Measurements from ENCODE around the gene NXPE1.

NXPE1 gene

DNA sequence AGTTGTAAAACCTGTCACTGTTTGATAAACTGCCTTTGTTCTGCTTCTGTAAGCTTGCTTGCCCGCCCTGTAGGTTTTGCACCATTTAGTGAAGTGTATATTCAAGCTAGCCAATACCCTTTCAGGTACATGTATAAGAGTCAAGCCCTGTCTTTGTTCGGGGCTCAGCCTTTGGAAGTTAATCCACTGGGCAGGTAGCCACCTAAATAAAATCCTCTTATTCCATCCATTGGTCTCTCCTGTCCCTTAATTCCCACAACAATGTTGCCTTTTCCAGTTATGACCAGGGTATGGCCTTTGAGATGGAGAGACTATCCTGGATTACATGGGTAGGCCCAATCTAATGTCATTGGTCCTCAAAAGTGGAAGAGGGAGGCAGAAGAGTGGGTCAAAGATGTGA lies 34.0 kb downstream of the NXPE1 start:
- no peak for DNase-seq (ENCODE audit: low read depth in 1 of 2, low spot score in 1 of 2)
- in situ Hi-C loops (cut with HindIII; ENCODE audit: low pct_unique_long_range_greater_than_20kb, low sequenced_read_pairs) = no loop called here
- TF ChIP-seq JUND (IDR thresholded peaks at IDR 0.05; ENCODE audit: low read depth) = no peak

DNA sequence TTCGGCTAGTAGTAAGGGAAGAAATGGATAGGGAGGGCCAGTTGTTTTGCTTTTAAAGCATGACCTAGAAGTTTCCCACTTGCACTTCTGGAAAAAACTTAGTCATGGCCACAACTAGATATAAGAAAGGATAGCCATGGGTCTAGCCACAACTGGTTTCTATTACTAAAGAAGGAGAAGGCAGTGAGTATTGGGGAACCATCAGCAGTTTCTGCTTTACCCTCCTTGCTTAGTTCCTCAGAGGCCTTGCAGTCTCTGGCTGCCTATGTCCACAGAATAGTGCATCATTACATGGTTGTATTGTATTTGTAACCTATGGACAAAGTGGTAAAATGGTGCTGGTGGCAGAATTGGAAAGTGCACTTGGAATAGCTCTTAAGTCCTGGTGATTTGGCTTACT lies 35.6 kb downstream of the NXPE1 start:
- in situ Hi-C loops (cut with HindIII; ENCODE audit: low pct_unique_long_range_greater_than_20kb, low sequenced_read_pairs) = no loop called here
- DNase-seq (ENCODE audit: low read depth in 1 of 2, low spot score in 1 of 2) = no peak
- TF ChIP-seq JUND (IDR thresholded peaks at IDR 0.05; ENCODE audit: low read depth) = no peak

DNA sequence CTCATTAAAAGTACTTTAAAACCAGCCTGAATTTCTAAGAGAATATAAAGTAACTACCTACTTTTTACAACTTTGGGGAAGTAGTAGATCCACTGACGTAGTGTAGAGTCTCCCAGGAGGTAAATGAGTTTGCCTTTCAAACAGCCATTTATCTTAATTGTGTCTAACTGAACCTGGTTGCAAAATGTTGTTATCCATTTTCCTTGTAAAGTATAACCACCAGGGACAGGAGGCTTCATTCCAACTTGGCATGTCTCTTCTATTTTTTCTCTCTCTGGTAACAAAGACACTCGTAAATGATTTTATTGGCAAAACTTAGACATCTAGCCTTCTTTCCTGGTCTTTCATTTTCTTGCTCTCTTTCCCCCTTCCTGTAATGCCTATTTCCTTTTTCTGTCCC lies 36.9 kb downstream of the NXPE1 start:
- in situ Hi-C loops (cut with HindIII; ENCODE audit: low pct_unique_long_range_greater_than_20kb, low sequenced_read_pairs) = no loop called here
- no peak for TF ChIP-seq JUND (IDR thresholded peaks at IDR 0.05; ENCODE audit: low read depth)

DNA sequence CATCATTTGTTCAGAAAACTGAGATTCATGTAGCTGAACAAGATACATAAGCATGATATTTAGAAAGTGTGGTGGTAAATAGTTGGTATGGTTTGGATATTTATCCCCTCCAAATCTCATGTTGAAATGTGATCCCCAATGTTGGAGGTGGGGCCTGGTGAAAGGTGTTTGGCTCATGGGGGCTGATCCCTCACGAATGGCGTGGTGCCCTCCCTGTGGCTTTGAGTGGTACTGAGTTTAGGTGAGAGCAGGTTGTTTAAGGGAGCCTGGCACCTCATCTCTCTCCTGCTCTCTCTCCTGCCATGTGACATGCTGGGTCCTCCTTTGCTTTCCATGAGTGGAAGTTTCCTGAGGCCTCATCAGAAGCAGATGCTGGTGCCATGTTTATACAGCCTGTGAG lies 48.1 kb downstream of the NXPE1 start:
- DNase-seq (ENCODE audit: low read depth in 1 of 2, low spot score in 1 of 2) = no peak
- in situ Hi-C loops (cut with HindIII; ENCODE audit: low pct_unique_long_range_greater_than_20kb, low sequenced_read_pairs) = no loop called here
- TF ChIP-seq JUND (IDR thresholded peaks at IDR 0.05; ENCODE audit: low read depth) = no peak

More for the DNA sequence above, 36.9 kb downstream of the NXPE1 start:
- no peak for DNase-seq (ENCODE audit: low read depth in 1 of 2, low spot score in 1 of 2)

DNA sequence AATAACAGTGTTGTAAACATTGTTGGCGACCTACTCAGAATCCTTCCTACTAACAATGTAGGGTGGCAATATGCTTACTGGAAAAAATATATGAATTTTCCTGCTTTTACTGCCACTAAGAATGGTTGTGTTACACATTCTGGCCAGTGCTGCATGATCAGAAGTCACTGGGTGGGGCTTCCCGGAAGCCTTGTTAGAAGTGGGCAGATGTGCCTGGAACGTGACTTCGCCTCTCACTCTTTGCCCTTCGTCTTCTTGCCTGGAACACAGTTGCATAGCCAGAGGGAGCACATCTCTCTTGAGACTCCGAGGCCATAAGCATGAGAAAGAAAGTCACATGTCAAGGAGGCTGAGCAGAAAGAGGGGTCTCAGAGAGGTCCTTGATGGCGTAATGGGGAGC lies 48.6 kb downstream of the NXPE1 start:
- in situ Hi-C loops (cut with HindIII; ENCODE audit: low pct_unique_long_range_greater_than_20kb, low sequenced_read_pairs) = no loop called here
- DNase-seq (ENCODE audit: low read depth in 1 of 2, low spot score in 1 of 2) = no peak
- TF ChIP-seq JUND (IDR thresholded peaks at IDR 0.05; ENCODE audit: low read depth) = no peak

DNA sequence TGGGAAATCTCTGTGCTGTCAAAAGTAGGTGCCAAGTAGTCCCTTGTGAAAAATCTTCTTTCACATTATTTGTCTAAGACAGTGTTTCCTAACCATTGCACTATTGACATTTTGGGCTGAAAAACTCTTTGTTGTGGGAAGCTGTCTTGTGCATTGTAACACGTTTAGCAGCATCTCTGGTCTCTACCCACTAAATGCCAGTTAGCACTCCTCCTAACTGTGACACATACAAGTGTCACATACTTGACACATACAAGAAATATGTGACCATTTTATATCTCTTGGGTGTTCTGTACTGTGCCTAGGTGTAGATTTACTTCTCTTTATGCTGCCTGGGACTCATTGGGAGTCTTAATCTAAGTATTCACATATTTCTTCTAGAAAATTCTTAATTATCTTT lies 57.8 kb downstream of the NXPE1 start:
- in situ Hi-C loops (cut with HindIII; ENCODE audit: low pct_unique_long_range_greater_than_20kb, low sequenced_read_pairs) = no loop called here
- DNase-seq (ENCODE audit: low read depth in 1 of 2, low spot score in 1 of 2) = no peak
- no peak for TF ChIP-seq JUND (IDR thresholded peaks at IDR 0.05; ENCODE audit: low read depth)

DNA sequence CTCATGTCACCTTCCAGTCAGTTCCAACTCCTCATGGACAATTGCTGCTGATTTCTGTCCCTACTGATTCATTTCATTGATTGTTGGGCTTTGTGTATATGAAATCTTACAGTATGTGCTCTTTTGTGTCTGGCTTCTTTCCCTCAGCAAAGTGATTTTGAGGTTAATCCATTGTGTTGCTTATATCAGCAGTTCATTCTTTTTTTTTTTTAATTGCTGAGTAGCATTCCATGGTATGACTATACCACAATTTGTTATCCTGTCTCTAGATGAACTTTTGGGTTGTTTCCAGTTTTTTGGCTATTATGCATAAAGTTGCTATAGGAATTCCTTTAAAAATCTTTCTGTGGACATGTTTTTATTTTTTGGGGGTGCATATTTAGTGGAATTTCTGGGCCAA lies 59.9 kb downstream of the NXPE1 start:
- TF ChIP-seq JUND (IDR thresholded peaks at IDR 0.05; ENCODE audit: low read depth) = no peak
- DNase-seq (ENCODE audit: low read depth in 1 of 2, low spot score in 1 of 2) = no peak
- in situ Hi-C loops (cut with HindIII; ENCODE audit: low pct_unique_long_range_greater_than_20kb, low sequenced_read_pairs) = no loop called here

DNA sequence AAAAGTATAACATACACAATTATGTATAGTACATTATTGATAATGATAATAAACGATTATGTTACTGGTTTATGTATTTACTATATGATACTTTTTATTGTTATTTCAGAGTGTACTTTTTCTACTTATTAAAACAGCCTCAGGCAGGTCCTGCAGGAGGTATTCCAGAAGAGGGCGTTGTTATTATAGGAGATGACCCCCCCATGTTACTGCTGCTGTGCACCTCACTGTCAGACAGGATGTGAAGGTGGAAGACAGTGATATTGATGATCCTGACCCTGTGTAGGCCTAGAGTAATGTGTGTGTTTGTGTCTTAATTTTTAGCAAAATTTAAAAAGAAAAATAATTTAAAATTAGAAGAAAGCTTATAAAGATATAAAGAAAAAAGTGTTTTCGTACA lies 62.8 kb downstream of the NXPE1 start:
- TF ChIP-seq JUND (IDR thresholded peaks at IDR 0.05; ENCODE audit: low read depth) = no peak
- no peak for DNase-seq (ENCODE audit: low read depth in 1 of 2, low spot score in 1 of 2)
- in situ Hi-C loops (cut with HindIII; ENCODE audit: low pct_unique_long_range_greater_than_20kb, low sequenced_read_pairs) = no loop called here

DNA sequence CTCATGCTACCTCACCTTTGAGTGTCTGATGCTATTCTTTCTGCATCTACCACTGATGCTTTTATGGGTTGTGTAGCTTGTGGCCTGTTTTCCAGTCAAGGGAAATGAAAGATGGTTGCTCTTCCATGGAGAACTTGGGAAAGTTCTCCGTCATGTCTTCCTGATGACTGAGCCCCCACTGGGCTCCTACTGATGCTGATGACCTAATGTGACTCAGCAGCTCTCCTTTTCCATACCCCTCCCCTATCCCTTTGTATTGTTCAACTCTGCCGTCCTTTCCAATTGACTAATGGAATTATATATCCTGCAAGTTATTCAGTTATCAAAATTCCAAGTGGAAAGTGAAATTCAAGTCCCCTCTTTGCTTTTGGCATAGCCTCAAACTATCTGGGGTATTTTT lies 75.8 kb downstream of the NXPE1 start:
- TF ChIP-seq JUND (IDR thresholded peaks at IDR 0.05; ENCODE audit: low read depth) = no peak
- in situ Hi-C loops (cut with HindIII; ENCODE audit: low pct_unique_long_range_greater_than_20kb, low sequenced_read_pairs) = no loop called here

DNA sequence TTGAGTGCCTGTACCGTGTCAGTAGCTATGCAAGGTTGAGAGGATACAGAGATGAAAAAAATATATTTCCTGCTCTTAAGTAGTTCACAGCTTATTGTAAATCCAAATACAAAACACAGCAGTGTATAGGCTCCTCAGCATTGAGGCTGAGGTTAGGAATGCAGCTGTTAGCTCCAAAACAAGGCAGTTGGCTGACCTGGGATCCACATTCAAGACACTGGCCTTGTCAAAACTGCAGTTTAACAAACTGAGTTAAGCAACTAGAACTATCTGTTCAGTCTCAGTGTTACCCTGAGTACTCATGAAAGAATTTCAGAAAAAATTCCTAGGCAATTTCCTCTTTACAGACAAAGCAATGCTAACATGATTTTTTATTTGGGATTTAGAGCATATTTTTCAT lies 77.6 kb downstream of the NXPE1 start:
- no peak for DNase-seq (ENCODE audit: low read depth in 1 of 2, low spot score in 1 of 2)
- in situ Hi-C loops (cut with HindIII; ENCODE audit: low pct_unique_long_range_greater_than_20kb, low sequenced_read_pairs) = no loop called here
- no peak for TF ChIP-seq JUND (IDR thresholded peaks at IDR 0.05; ENCODE audit: low read depth)

More for the DNA sequence above, 75.8 kb downstream of the NXPE1 start:
- DNase-seq (ENCODE audit: low read depth in 1 of 2, low spot score in 1 of 2) = no peak

DNA sequence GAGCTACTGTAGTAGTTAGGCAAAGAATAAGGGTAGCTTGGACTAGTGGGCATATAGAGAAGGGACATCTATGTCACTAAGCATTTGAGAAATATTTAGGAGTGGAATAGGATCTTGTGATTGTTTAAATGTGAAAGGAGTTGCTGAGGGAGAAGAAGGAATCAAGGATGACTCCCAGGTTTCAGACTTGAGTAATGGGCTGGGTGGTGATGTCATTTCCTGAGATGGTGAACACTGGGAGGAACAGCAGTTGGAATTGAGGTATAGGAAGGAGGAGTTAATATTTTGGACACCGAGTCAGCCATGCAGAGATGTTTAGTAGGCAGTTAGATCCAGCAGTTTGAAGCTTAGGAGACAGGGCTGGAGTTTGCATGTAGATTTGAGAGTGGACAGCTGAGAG lies 80.3 kb downstream of the NXPE1 start:
- DNase-seq (ENCODE audit: low read depth in 1 of 2, low spot score in 1 of 2) = no peak
- in situ Hi-C loops (cut with HindIII; ENCODE audit: low pct_unique_long_range_greater_than_20kb, low sequenced_read_pairs) = no loop called here
- no peak for TF ChIP-seq JUND (IDR thresholded peaks at IDR 0.05; ENCODE audit: low read depth)

DNA sequence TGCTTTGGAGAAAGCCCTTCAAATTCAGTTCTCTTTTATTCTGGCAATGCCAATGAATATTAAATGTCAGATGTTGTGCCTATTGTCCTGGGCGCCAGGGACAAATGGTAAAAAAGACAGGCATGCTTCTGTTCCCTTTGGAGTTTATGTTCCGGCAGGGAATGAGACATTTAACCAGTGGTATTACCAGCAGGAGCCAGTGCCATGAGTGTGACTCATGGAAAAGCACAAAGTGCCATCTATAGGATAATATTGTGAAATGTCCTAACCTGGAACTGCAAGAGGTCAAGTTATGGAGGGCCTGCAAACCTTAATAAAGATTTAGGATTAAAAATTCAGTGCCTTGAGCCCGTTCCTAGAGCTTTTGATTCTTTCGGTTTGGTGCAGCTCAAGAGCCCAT lies 80.9 kb downstream of the NXPE1 start:
- peak; percentile 37 to 58 for DNase-seq (ENCODE audit: low read depth in 1 of 2, low spot score in 1 of 2)
- TF ChIP-seq JUND (IDR thresholded peaks at IDR 0.05; ENCODE audit: low read depth) = no peak
- in situ Hi-C loops (cut with HindIII; ENCODE audit: low pct_unique_long_range_greater_than_20kb, low sequenced_read_pairs) = no loop called here

DNA sequence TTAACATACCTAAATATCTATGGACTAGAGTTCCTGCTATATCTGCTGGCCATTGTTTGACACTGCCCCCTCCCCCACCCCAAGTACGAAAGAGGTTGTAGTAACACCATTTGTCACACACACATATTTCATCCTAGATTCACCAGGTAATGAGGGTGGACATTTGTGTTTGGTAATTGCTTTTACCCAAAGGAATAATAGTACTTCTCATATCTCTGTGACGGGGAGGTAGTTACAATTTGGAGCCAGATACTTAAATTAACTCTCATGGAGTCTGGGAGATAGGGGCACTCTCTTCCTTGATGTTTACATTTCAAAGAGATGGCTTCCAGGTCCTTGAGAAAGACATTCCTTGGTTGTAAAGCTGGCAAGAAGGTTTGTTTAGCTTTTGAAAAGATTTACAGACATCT lies 81.7 kb downstream of the NXPE1 start:
- no peak for TF ChIP-seq JUND (IDR thresholded peaks at IDR 0.05; ENCODE audit: low read depth)
- in situ Hi-C loops (cut with HindIII; ENCODE audit: low pct_unique_long_range_greater_than_20kb, low sequenced_read_pairs) = no loop called here
- DNase-seq (ENCODE audit: low read depth in 1 of 2, low spot score in 1 of 2) = no peak

DNA sequence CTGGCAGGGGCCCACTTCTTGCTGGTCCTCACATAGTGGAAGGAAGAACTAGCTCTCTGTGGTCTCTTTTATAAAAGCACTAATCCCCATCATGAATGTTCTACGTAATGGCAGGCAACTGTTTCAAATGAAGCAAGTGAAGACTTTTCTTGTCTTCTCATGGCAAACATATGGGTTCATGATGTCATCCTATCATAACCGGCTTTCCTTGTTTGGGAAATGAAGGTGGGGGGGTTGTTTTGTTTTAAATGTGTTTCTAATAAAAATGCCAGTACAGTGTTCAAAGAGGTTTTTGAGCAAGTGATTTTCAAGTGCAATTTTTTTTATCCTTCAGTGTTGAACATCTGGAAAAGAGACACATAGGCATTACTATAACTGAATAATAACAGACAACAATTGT lies 87.0 kb downstream of the NXPE1 start:
- in situ Hi-C loops (cut with HindIII; ENCODE audit: low pct_unique_long_range_greater_than_20kb, low sequenced_read_pairs) = no loop called here
- DNase-seq (ENCODE audit: low read depth in 1 of 2, low spot score in 1 of 2) = no peak
- no peak for TF ChIP-seq JUND (IDR thresholded peaks at IDR 0.05; ENCODE audit: low read depth)

Measured in T47D (cell line).